Measurements from ENCODE around the gene DMD.

The DMD gene

DNA sequence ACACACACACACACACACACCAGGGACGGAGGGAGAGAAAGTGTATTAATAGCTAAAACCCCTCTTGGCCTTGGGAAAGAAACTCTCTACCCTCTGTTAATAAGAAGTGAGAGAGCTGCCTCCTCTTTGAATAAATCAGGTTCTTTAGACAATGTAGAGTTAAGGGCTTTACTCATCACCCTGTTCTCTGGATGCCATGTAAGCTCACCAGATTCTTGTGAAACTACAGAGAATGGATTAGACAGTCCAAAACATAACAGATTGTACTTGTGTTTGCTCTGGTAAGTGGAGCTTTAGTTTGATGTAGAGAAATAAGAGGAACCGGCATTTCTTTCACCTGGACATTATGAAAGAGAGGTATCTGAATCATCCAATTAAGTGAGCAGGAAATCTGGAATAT is 263.2 kb downstream of the DMD start:
- no peaks in the 10 kb centered on the region for H3K79me2 ChIP-seq (ENCODE audit: insufficient read depth, low read length)
- H3F3A ChIP-seq (ENCODE audit: low read depth) = no peaks in the 10 kb centered on the region
- H2AFZ ChIP-seq (ENCODE audit: low read length) = no peak overlapping the region
- no peaks in the 10 kb centered on the region for H3K27me3 ChIP-seq (ENCODE audit: insufficient read depth, low read length, poor library complexity, severe bottlenecking)
- H3K9me3 ChIP-seq (ENCODE audit: insufficient read depth, low read depth, low read length) = no peaks in the 10 kb centered on the region
- no peaks in the 10 kb centered on the region for H4K20me1 ChIP-seq (ENCODE audit: insufficient read depth, low read length, poor library complexity, severe bottlenecking)
- no peaks in the 10 kb centered on the region for H3K36me3 ChIP-seq (ENCODE audit: insufficient read depth, low read length)
- H3K4me3 ChIP-seq (ENCODE audit: low read length, poor library complexity, severe bottlenecking) = no peak overlapping the region
- H3K9ac ChIP-seq (ENCODE audit: low read depth, low read length, poor library complexity, severe bottlenecking) = no peak overlapping the region
- TF ChIP-seq EZH2phosphoT487 (IDR thresholded peaks at IDR 0.05; ENCODE audit: borderline replicate concordance) = no peak
- TF ChIP-seq, protein P1, sequence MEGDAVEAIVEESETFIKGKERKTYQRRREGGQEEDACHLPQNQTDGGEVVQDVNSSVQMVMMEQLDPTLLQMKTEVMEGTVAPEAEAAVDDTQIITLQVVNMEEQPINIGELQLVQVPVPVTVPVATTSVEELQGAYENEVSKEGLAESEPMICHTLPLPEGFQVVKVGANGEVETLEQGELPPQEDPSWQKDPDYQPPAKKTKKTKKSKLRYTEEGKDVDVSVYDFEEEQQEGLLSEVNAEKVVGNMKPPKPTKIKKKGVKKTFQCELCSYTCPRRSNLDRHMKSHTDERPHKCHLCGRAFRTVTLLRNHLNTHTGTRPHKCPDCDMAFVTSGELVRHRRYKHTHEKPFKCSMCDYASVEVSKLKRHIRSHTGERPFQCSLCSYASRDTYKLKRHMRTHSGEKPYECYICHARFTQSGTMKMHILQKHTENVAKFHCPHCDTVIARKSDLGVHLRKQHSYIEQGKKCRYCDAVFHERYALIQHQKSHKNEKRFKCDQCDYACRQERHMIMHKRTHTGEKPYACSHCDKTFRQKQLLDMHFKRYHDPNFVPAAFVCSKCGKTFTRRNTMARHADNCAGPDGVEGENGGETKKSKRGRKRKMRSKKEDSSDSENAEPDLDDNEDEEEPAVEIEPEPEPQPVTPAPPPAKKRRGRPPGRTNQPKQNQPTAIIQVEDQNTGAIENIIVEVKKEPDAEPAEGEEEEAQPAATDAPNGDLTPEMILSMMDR (conservative IDR thresholded peaks at IDR 0.05; ENCODE audit: low read length) = no peak
- no peaks in the 10 kb centered on the region for H3K4me1 ChIP-seq (ENCODE audit: insufficient read depth, low read length, poor library complexity, severe bottlenecking)
- H3K4me2 ChIP-seq (ENCODE audit: low read depth, low read length, poor library complexity, severe bottlenecking) = no peak overlapping the region
- no peaks in the 10 kb centered on the region for H3K9me2 ChIP-seq (replicated peaks; ENCODE audit: low read depth, low read length)

DNA sequence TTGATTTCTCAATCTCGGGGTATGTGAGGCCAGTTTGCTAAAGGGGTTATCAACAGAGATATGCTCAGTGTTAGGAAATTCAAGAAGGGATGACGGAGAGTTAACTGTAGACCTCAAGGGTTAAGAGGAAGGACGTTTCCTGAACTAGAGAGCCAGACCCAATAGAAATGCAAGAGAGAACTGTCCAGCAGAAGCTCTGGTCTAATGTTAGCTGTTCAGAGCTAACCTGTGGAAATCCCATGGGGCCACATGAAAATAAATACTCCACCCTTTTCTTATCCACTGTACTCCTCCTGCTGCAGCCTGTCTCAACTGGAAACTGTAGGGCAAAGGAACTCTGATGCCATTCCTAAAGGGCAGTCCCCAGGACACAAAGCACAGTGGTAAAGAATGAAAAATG is 274.3 kb downstream of the DMD start:
- Histone ChIP-seq H3K36me3 (ENCODE audit: insufficient read depth, low read length) (no peaks in the 10 kb centered on the region), H3K9ac (ENCODE audit: low read depth, low read length, poor library complexity, severe bottlenecking) (no peak overlapping the region), H2AFZ (ENCODE audit: low read length) (no peak overlapping the region), H3K27me3 (ENCODE audit: insufficient read depth, low read length, poor library complexity, severe bottlenecking) (no peaks in the 10 kb centered on the region), H3K4me3 (ENCODE audit: low read length, poor library complexity, severe bottlenecking) (no peak overlapping the region), H3K79me2 (ENCODE audit: insufficient read depth, low read length) (no peaks in the 10 kb centered on the region), H3F3A (ENCODE audit: low read depth) (no peaks in the 10 kb centered on the region), H4K20me1 (ENCODE audit: insufficient read depth, low read length, poor library complexity, severe bottlenecking) (no peaks in the 10 kb centered on the region), H3K9me3 (ENCODE audit: insufficient read depth, low read depth, low read length) (no peaks in the 10 kb centered on the region), H3K4me2 (ENCODE audit: low read depth, low read length, poor library complexity, severe bottlenecking) (no peak overlapping the region), H3K9me2 (replicated peaks; ENCODE audit: low read depth, low read length) (no peaks in the 10 kb centered on the region), H3K4me1 (ENCODE audit: insufficient read depth, low read length, poor library complexity, severe bottlenecking) (no peaks in the 10 kb centered on the region)
- TF ChIP-seq, protein P1 (conservative IDR thresholded peaks at IDR 0.05; ENCODE audit: low read length) = no peak
- no peak for TF ChIP-seq EZH2phosphoT487 (IDR thresholded peaks at IDR 0.05; ENCODE audit: borderline replicate concordance)

DNA sequence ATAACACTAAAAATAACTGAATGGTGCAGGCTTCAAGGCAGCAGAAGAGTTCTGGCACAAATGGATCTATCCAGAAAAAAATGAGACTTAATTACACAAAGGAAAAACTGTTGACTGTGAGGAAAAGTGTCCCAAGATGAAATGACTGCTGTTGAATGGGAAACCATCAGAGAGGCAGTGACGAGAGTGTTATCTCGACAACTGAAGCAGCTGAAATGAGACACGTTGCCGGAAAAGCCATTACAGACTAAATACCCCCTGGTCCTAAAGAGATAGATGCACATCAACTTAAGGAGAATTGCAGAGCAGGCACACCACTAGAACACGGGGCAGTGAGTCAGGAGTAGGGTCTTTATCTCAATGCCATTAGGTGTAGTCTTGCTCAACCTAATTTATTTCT is 277.8 kb downstream of the DMD start:
- Histone ChIP-seq H3K4me2 (ENCODE audit: low read depth, low read length, poor library complexity, severe bottlenecking) (no peak overlapping the region), H4K20me1 (ENCODE audit: insufficient read depth, low read length, poor library complexity, severe bottlenecking) (no peaks in the 10 kb centered on the region), H3K27me3 (ENCODE audit: insufficient read depth, low read length, poor library complexity, severe bottlenecking) (no peaks in the 10 kb centered on the region), H3K4me3 (ENCODE audit: low read length, poor library complexity, severe bottlenecking) (no peak overlapping the region), H2AFZ (ENCODE audit: low read length) (no peak overlapping the region), H3K36me3 (ENCODE audit: insufficient read depth, low read length) (no peaks in the 10 kb centered on the region), H3K9me2 (replicated peaks; ENCODE audit: low read depth, low read length) (no peaks in the 10 kb centered on the region), H3K9me3 (ENCODE audit: insufficient read depth, low read depth, low read length) (no peaks in the 10 kb centered on the region), H3K9ac (ENCODE audit: low read depth, low read length, poor library complexity, severe bottlenecking) (no peak overlapping the region), H3F3A (ENCODE audit: low read depth) (no peaks in the 10 kb centered on the region), H3K79me2 (ENCODE audit: insufficient read depth, low read length) (no peaks in the 10 kb centered on the region), H3K4me1 (ENCODE audit: insufficient read depth, low read length, poor library complexity, severe bottlenecking) (no peaks in the 10 kb centered on the region)
- no peak for TF ChIP-seq EZH2phosphoT487 (IDR thresholded peaks at IDR 0.05; ENCODE audit: borderline replicate concordance)
- TF ChIP-seq, protein P1 (conservative IDR thresholded peaks at IDR 0.05; ENCODE audit: low read length) = no peak
